Upper lobe of left lung (tissue), 4 donors: ENCODE results near the gene ACTRT2.

Experiments
- CTCF ChIP-seq, 6 experiments: fragments of 450-650 bp in 4 of 6; fragments of 200-600 bp in 2 of 6; sonication (generic) in 2 of 6; IDR thresholded peaks; one replicate each; pipeline ENCODE4 v1.5.1; 2016 to 2019; ENCODE audit warnings: antibody characterized with exemption in 6 of 6
- EP300 ChIP-seq, 4 donors: sonication (generic); formaldehyde crosslinking; IDR thresholded peaks; one replicate each; pipeline ENCODE4 v1.5.1; 2017; ENCODE audit warnings: antibody characterized with exemption in 4 of 4, control low read depth in 2 of 4
- POLR2A ChIP-seq, 4 donors: fragments of 450-650 bp; IDR thresholded peaks; one replicate each; pipeline ENCODE4 v1.5.1; 2016 to 2017; ENCODE audit warnings: antibody characterized with exemption in 4 of 4, mild to moderate bottlenecking in 2 of 4
- POLR2AphosphoS5 ChIP-seq, 2 donors: sonication (generic); formaldehyde crosslinking; IDR thresholded peaks; one replicate each; pipeline ENCODE4 v1.5.1; 2017; ENCODE audit warnings: antibody characterized with exemption in 2 of 2

GRCh38 chr1:3003039-3003940, 18.0 kb upstream of the ACTRT2 start:
- TF ChIP-seq CTCF (IDR thresholded peaks at IDR 0.05) (no peak), POLR2AphosphoS5 (IDR thresholded peaks at IDR 0.05) (no peak), POLR2A (IDR thresholded peaks at IDR 0.05) (no peak), EP300 (IDR thresholded peaks at IDR 0.05) (no peak)
